Kasumi-1 (cell line): ENCODE results near the gene STK17A.

Source experiments
- DNase-seq, 2 experiments: peaks; one replicate each; lab custom pipeline; 2025; lab: John Stamatoyannopoulos, UW

The STK17A gene

GRCh38 chr7:43634384-43634783, 51.5 kb downstream of the STK17A start:
- DNase-seq: no peak

GRCh38 chr7:43636093-43636492, 53.2 kb downstream of the STK17A start:
- no peak for DNase-seq

GRCh38 chr7:43637114-43637806, 54.4 kb downstream of the STK17A start:
- no peak for DNase-seq

- DNase-seq: no peak
These were observed 57.1 kb downstream of the STK17A start for GRCh38 chr7:43639858-43640491.

- DNase-seq: no peak
These were observed 57.8 kb downstream of the STK17A start for GRCh38 chr7:43640679-43641078.

GRCh38 chr7:43642897-43643630, 60.2 kb downstream of the STK17A start:
- no peak for DNase-seq

GRCh38 chr7:43643846-43644245, 60.9 kb downstream of the STK17A start:
- DNase-seq: no peak

GRCh38 chr7:43645699-43646226, 62.9 kb downstream of the STK17A start:
- DNase-seq: no peak

- DNase-seq: no peak
These were observed 63.9 kb downstream of the STK17A start for GRCh38 chr7:43646603-43647338.

GRCh38 chr7:43647339-43647672, 64.4 kb downstream of the STK17A start:
- no peak for DNase-seq

GRCh38 chr7:43647673-43648472, 65.0 kb downstream of the STK17A start:
- DNase-seq: peak; percentile 69 to 75

- peak; percentile 80 to 89 for DNase-seq
These were observed 65.8 kb downstream of the STK17A start for GRCh38 chr7:43648473-43649406.

GRCh38 chr7:43649755-43650274, 66.9 kb downstream of the STK17A start:
- peak; percentile 72 to 80 for DNase-seq

GRCh38 chr7:43650457-43651052, 67.6 kb downstream of the STK17A start:
- no peak for DNase-seq

GRCh38 chr7:43652364-43652763, 69.5 kb downstream of the STK17A start:
- no peak for DNase-seq

GRCh38 chr7:43653466-43653865, 70.6 kb downstream of the STK17A start:
- no peak for DNase-seq

GRCh38 chr7:43653891-43654504, 71.1 kb downstream of the STK17A start:
- DNase-seq: no peak

GRCh38 chr7:43655584-43655983, 72.7 kb downstream of the STK17A start:
- no peak for DNase-seq

- no peak for DNase-seq
These were observed 74.1 kb downstream of the STK17A start for GRCh38 chr7:43656997-43657396.
